H9 (cell line): ENCODE results near the gene SULT2B1. TPM values are rescaled to one million over a fixed set of nuclear protein-coding genes. Genes with fewer than 3 reads are reported as not detected.
"Not testable (repeated sequence)": the region's sequence is repeated elsewhere in the genome, so short reads cannot be mapped to it uniquely, and the experiment has no call there.

Source experiments
- DNase-seq: peaks from one replicate; pipeline ENCODE4 v3.0.0-alpha.2; 2017
- H2AFZ ChIP-seq: one replicate; pipeline ENCODE4 v1.6.1; 2013; ENCODE audit warnings: mild to moderate bottlenecking, low read length, control low read depth, moderate library complexity
- H2AK5ac ChIP-seq: 2 replicates; pipeline ENCODE4 v1.6.1; 2013; ENCODE audit warnings: low read length, control low read depth, mixed read lengths; ENCODE audit not compliant: insufficient read length
- H2BK120ac ChIP-seq: one replicate; pipeline ENCODE4 v1.6.1; 2013; ENCODE audit warnings: low read depth, mild to moderate bottlenecking, low read length, control low read depth, inconsistent platforms; ENCODE audit not compliant: poor library complexity, severe bottlenecking
- H2BK12ac ChIP-seq: 2 replicates; pipeline ENCODE4 v1.6.1; 2013; ENCODE audit warnings: low read length, control low read depth, mixed read lengths, low read depth; ENCODE audit not compliant: insufficient read length
- H2BK15ac ChIP-seq: 2 replicates; pipeline ENCODE4 v1.6.1; 2013; ENCODE audit warnings: low read depth, low read length, control low read depth
- H2BK20ac ChIP-seq: one replicate; pipeline ENCODE4 v1.6.1; 2013; ENCODE audit warnings: low read depth, mild to moderate bottlenecking, low read length, control low read depth, inconsistent platforms; ENCODE audit not compliant: poor library complexity, severe bottlenecking
- H2BK5ac ChIP-seq: 2 replicates; pipeline ENCODE4 v1.6.1; 2013; ENCODE audit warnings: low read length, control low read depth, mixed read lengths; ENCODE audit not compliant: insufficient read length
- H3K14ac ChIP-seq: 2 replicates; pipeline ENCODE4 v1.6.1; 2013; ENCODE audit warnings: low read length, control low read depth; ENCODE audit not compliant: insufficient read depth
- H3K18ac ChIP-seq: 2 replicates; pipeline ENCODE4 v1.6.1; 2013; ENCODE audit warnings: low read depth, mild to moderate bottlenecking, mixed read lengths, low read length, control low read depth; ENCODE audit not compliant: insufficient read length
- H3K23ac ChIP-seq: 2 replicates; pipeline ENCODE4 v1.6.1; 2013; ENCODE audit warnings: low read length, control low read depth, mixed read lengths, low read depth; ENCODE audit not compliant: insufficient read length
- H3K23me2 ChIP-seq: 2 replicates; pipeline ENCODE4 v1.6.1; 2013; ENCODE audit warnings: low read depth, mild to moderate bottlenecking, mixed read lengths, low read length, control low read depth; ENCODE audit not compliant: insufficient read length, poor library complexity, severe bottlenecking
- H3K27ac ChIP-seq: 2 replicates; pipeline ENCODE4 v1.5.1; 2013; ENCODE audit warnings: low read length, control low read depth, mixed read lengths, low read depth; ENCODE audit not compliant: insufficient read length
- H3K27me3 ChIP-seq: 2 replicates; pipeline ENCODE4 v1.6.1; 2013; ENCODE audit warnings: low read length, control low read depth, inconsistent platforms; ENCODE audit not compliant: insufficient read depth
- H3K4ac ChIP-seq: 2 replicates; pipeline ENCODE4 v1.6.1; 2013; ENCODE audit warnings: low read depth, mild to moderate bottlenecking, control low read depth, inconsistent platforms, low read length, moderate library complexity
- H3K4me1 ChIP-seq: 2 replicates; pipeline ENCODE4 v1.6.1; 2013; ENCODE audit warnings: low read length, control low read depth, inconsistent platforms; ENCODE audit not compliant: insufficient read depth
- H3K4me2 ChIP-seq: 2 replicates; pipeline ENCODE4 v1.6.1; 2013; ENCODE audit warnings: low read length, control low read depth, mixed read lengths; ENCODE audit not compliant: insufficient read length, insufficient read depth
- H3K56ac ChIP-seq: 2 replicates; pipeline ENCODE4 v1.6.1; 2013; ENCODE audit warnings: low read depth, mild to moderate bottlenecking, mixed read lengths, low read length, control low read depth; ENCODE audit not compliant: insufficient read length
- H3K79me1 ChIP-seq: 2 replicates; pipeline ENCODE4 v1.6.1; 2013; ENCODE audit warnings: low read depth, mild to moderate bottlenecking, moderate library complexity, low read length, control low read depth, inconsistent platforms; ENCODE audit not compliant: insufficient read depth, poor library complexity, severe bottlenecking
- H3K79me2 ChIP-seq: 2 replicates; pipeline ENCODE4 v1.6.1; 2013; ENCODE audit warnings: low read length, control low read depth, inconsistent platforms; ENCODE audit not compliant: insufficient read depth
- H3K9ac ChIP-seq: 2 replicates; pipeline ENCODE4 v1.6.1; 2013; ENCODE audit warnings: low read length, control low read depth, mixed read lengths; ENCODE audit not compliant: insufficient read length; ENCODE audit errors: extremely low read depth
- H3K9me3 ChIP-seq: one replicate; pipeline ENCODE4 v1.6.1; 2013; ENCODE audit warnings: low read depth, low read length, inconsistent platforms; ENCODE audit not compliant: control insufficient read depth
- H3T11ph ChIP-seq: one replicate; pipeline ENCODE4 v1.6.1; 2013; ENCODE audit warnings: mild to moderate bottlenecking, low read length, control low read depth, inconsistent platforms
- H4K20me1 ChIP-seq: one replicate; pipeline ENCODE4 v1.6.1; 2013; ENCODE audit not compliant: control insufficient read depth, insufficient read length, insufficient read depth
- H4K5ac ChIP-seq: 2 replicates; pipeline ENCODE4 v1.6.1; 2013; ENCODE audit warnings: low read depth, mild to moderate bottlenecking, mixed read lengths, low read length, control low read depth; ENCODE audit not compliant: insufficient read length
- H4K8ac ChIP-seq: replicated peaks from 2 replicates; pipeline ENCODE4 v1.6.1; 2013; ENCODE audit warnings: low read length, control low read depth, mixed read lengths, low read depth; ENCODE audit not compliant: insufficient read length
- H4K91ac ChIP-seq: 2 replicates; pipeline ENCODE4 v1.6.1; 2013; ENCODE audit warnings: low read depth, mild to moderate bottlenecking, moderate library complexity, mixed read lengths, low read length, control low read depth; ENCODE audit not compliant: insufficient read length
- H3K27ac Mint-ChIP-seq, 3 experiments: 2 replicates in 2 of 3; 3 replicates in 1 of 3; pipeline ENCODE4 v1.8.0; 2020 to 2021; ENCODE audit warnings: mixed read lengths in 3 of 3, mild to moderate bottlenecking in 1 of 3, moderate library complexity in 1 of 3
- H3K27me3 Mint-ChIP-seq: 2 replicates; pipeline ENCODE4 v1.8.0; 2021; ENCODE audit warnings: low read depth, mild to moderate bottlenecking, moderate library complexity, mixed read lengths
- H3K36me3 Mint-ChIP-seq, 3 experiments: 2 replicates in 2 of 3; 3 replicates in 1 of 3; pipeline ENCODE4 v1.8.0; 2020 to 2021; ENCODE audit warnings: low read depth in 3 of 3, mixed read lengths in 3 of 3; ENCODE audit not compliant: insufficient read depth in 1 of 3
- H3K4me1 Mint-ChIP-seq, 2 experiments: 2 replicates each; pipeline ENCODE4 v1.8.0; 2020; ENCODE audit warnings: mixed read lengths in 2 of 2
- H3K4me3 Mint-ChIP-seq, 2 experiments: 2 replicates in 1 of 2; 3 replicates in 1 of 2; pipeline ENCODE4 v1.8.0; 2020 to 2021; ENCODE audit warnings: mild to moderate bottlenecking in 2 of 2, mixed read lengths in 2 of 2, moderate library complexity in 1 of 2
- H3K9me3 Mint-ChIP-seq, 2 experiments: 2 replicates in 1 of 2; 3 replicates in 1 of 2; pipeline ENCODE4 v1.8.0; 2020; ENCODE audit warnings: mild to moderate bottlenecking in 2 of 2, mixed read lengths in 2 of 2, moderate library complexity in 1 of 2
- WGBS: extraction: QIAGEN DNeasy Blood & Tissue Kit; methylation state at CpG from one replicate; pipeline ENCODE4 v1.1.7; 2013; ENCODE audit warnings: missing lambda C conversion rate, low lambda C conversion rate, mixed read lengths; ENCODE audit not compliant: insufficient read length; ENCODE audit errors: extremely low coverage; 5-methylcytosine and 5-hydroxymethylcytosine counted together
- total RNA-seq: library from RNA; stranded (reverse); gene quantifications from 2 replicates; pipeline ENCODE4 v1.2.1, GENCODE V29; 2021
- TF ChIP-seq, protein P1 (sequence below): fragments of 200-600 bp; sonication (generic); conservative IDR thresholded peaks from 3 replicates; pipeline ENCODE4 v1.8.0; 2021; ENCODE audit warnings: antibody characterized with exemption, mild to moderate bottlenecking

SULT2B1 gene
- total RNA-seq, 1 experiment from 2014 or later = 1.7 TPM

DNA sequence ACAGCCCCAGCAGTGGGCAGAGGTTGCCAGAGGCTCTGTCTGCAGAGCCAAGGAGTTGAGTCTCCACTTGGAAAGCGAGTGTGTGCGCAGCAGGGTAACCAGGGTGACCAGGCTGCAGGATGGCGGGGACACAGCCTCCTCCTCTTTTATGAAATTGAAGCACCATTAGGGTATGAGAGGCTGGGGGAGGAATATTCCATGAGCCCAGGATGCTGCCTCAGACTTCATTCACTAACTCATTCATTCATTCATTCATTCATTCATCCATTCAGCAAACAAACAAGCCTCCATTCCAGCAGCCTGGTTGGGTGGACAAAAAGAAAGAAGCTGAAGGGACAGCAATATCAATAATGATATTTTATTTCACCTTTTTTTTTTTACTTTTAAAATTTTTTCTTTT, 33.8 kb upstream of the SULT2B1 start:
- peak overlapping the region; percentile 23 to 70 (median 55); a peak in 4 of 7 replicates for H3K27ac Mint-ChIP-seq
- Histone ChIP-seq H2BK15ac (no peak overlapping the region), H3K27ac (no peak overlapping the region), H3K4ac (no peak overlapping the region), H3K4me1 (no peaks in the 10 kb centered on the region; the same call in 1 of the 2 replicates), H4K91ac (no peak overlapping the region), H4K5ac (no peak overlapping the region), H4K8ac (no peak overlapping the region), H3K18ac (no peak overlapping the region), H3K79me1 (no peaks in the 10 kb centered on the region), H2AK5ac (no peak overlapping the region), H3K9me3 (no peaks in the 10 kb centered on the region), H2BK12ac (no peak overlapping the region), H3K9ac (no peak overlapping the region), H3K23ac (no peak overlapping the region), H3T11ph (no peak overlapping the region), H3K23me2 (no peaks in the 10 kb centered on the region), H2BK20ac (no peak overlapping the region), H2BK120ac (no peak overlapping the region), H4K20me1 (no peaks in the 10 kb centered on the region), H3K79me2 (no peaks in the 10 kb centered on the region), H2BK5ac (no peak overlapping the region), H3K14ac (no peak overlapping the region), H2AFZ (no peak overlapping the region), H3K27me3 (no peaks in the 10 kb centered on the region), H3K56ac (no peak overlapping the region), H3K4me2 (no peak overlapping the region)
- TF ChIP-seq, protein P1, sequence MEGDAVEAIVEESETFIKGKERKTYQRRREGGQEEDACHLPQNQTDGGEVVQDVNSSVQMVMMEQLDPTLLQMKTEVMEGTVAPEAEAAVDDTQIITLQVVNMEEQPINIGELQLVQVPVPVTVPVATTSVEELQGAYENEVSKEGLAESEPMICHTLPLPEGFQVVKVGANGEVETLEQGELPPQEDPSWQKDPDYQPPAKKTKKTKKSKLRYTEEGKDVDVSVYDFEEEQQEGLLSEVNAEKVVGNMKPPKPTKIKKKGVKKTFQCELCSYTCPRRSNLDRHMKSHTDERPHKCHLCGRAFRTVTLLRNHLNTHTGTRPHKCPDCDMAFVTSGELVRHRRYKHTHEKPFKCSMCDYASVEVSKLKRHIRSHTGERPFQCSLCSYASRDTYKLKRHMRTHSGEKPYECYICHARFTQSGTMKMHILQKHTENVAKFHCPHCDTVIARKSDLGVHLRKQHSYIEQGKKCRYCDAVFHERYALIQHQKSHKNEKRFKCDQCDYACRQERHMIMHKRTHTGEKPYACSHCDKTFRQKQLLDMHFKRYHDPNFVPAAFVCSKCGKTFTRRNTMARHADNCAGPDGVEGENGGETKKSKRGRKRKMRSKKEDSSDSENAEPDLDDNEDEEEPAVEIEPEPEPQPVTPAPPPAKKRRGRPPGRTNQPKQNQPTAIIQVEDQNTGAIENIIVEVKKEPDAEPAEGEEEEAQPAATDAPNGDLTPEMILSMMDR = no peak
- no CpG with 5 or more reads among the region's 3 CpGs for WGBS
- peaks cover 10 to 29% of the 10 kb centered on the region in 2 experiments for H3K4me1 Mint-ChIP-seq
- no peak for DNase-seq
- no peaks in the 10 kb centered on the region for H3K36me3 Mint-ChIP-seq
- no peaks in the 10 kb centered on the region for H3K9me3 Mint-ChIP-seq
- H3K4me3 Mint-ChIP-seq = no peak overlapping the region
- peaks cover 4% of the 10 kb centered on the region for H3K27me3 Mint-ChIP-seq

DNA sequence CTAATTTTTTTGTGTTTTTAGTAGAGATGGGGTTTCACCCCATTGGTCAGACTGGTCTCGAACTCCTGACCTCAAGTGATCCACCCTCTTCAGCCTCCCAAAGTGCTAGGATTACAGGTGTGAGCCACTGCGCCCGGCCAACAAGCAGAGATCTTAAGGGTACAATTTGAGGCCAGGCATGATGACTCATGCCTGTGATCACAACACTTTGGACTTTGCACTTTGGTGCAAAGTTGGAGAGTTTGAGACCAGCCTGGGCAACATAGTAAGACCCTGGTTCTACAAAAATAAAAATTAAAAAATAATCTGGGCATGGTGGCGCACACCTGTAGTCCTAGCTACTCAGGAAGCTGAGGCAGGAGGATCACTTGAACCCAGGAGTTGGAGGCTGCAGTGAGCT, 32.5 kb upstream of the SULT2B1 start:
- not testable (repeated sequence) for H3K9ac ChIP-seq, H3K4me3 Mint-ChIP-seq, H2BK12ac ChIP-seq

More for the DNA sequence above, 32.5 kb upstream of the SULT2B1 start:
- not testable (repeated sequence) for H4K5ac ChIP-seq, H3K36me3 Mint-ChIP-seq, H4K8ac ChIP-seq, H3K14ac ChIP-seq, H3K27me3 Mint-ChIP-seq, H3K23ac ChIP-seq, H2BK15ac ChIP-seq, H3K27me3 ChIP-seq, H3K27ac Mint-ChIP-seq, DNase-seq, H3K4ac ChIP-seq, H2BK120ac ChIP-seq, H3K23me2 ChIP-seq, H3K4me1 ChIP-seq, H3K18ac ChIP-seq, H2BK20ac ChIP-seq, H2AFZ ChIP-seq, H3K9me3 ChIP-seq, H3K9me3 Mint-ChIP-seq, H2AK5ac ChIP-seq, H4K91ac ChIP-seq, H3K27ac ChIP-seq, H3K79me1 ChIP-seq, H3T11ph ChIP-seq, H3K4me2 ChIP-seq, H2BK5ac ChIP-seq, H4K20me1 ChIP-seq, H3K56ac ChIP-seq, H3K79me2 ChIP-seq
- WGBS = no CpG with 5 or more reads among the region's 4 CpGs
- H3K4me1 Mint-ChIP-seq = peaks cover 8 to 23% of the 10 kb centered on the region in 2 experiments
